Stomach smooth muscle (tissue), 2 donors: Measurements from ENCODE around the gene GALNT9.

Experiments used
- H3K27ac ChIP-seq: one replicate; pipeline ENCODE4 v1.7.0; 2013; ENCODE audit warnings: mild to moderate bottlenecking, low read length, inconsistent platforms
- H3K27me3 ChIP-seq, 2 donors: one replicate each; pipeline ENCODE4 v1.7.0; 2013; ENCODE audit warnings: low read length in 2 of 2; ENCODE audit not compliant: insufficient read depth in 2 of 2, control insufficient read depth in 1 of 2
- H3K36me3 ChIP-seq, 2 donors: one replicate each; pipeline ENCODE4 v1.7.0; 2013; ENCODE audit warnings: low read length in 2 of 2; ENCODE audit not compliant: control insufficient read depth in 2 of 2, insufficient read depth in 2 of 2
- H3K4me1 ChIP-seq: one replicate; pipeline ENCODE4 v1.7.0; 2013; ENCODE audit warnings: low read length; ENCODE audit not compliant: control insufficient read depth, insufficient read depth
- H3K4me3 ChIP-seq, 2 donors: one replicate each; pipeline ENCODE4 v1.7.0; 2013; ENCODE audit warnings: low read length in 2 of 2
- H3K9ac ChIP-seq, 2 donors: one replicate each; pipeline ENCODE4 v1.7.0; 2013; ENCODE audit warnings: low read length in 2 of 2, mild to moderate bottlenecking in 1 of 2
- H3K9me3 ChIP-seq, 2 donors: one replicate each; pipeline ENCODE4 v1.7.0; 2013; ENCODE audit warnings: low read length in 2 of 2; ENCODE audit not compliant: control insufficient read depth in 2 of 2
- donor health status: healthy.
- donor health status: Pancreatic carcinoma.

Gene GALNT9

DNA sequence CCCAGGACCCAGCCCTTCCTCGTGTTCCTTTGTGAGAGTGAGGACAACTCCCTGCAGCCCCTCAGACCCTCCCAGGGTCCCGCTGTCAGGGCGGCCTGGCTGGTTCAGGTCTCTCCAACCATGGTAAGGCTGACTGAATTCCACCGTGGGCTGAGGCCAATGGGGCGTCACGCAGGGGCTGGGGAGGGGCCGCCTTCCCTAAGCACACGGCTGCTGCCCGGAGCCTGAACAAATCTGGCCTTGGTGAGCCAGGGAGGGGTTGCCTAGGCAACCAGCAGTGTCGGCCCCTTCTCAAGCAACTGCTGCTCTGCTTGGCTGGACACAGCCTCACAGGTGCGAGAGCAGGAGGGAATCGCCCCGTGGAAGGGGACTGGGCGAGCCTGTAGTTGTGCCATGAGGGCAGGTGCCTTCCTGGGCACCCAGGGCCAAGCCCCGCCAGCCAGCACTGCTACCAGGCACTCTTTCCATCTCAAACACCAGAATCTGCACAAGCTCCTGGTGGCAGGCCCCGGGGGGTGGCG is 37.0 kb upstream of the GALNT9 start:
- Histone ChIP-seq H3K27ac (no peak overlapping the region), H3K4me1 (no peaks in the 10 kb centered on the region), H3K9me3 (peaks cover 0 to 5% of the 10 kb centered on the region in 2 donors), H3K36me3 (no peaks in the 10 kb centered on the region), H3K9ac (no peak overlapping the region), H3K27me3 (peaks cover 5 to 17% of the 10 kb centered on the region in 2 donors), H3K4me3 (no peak overlapping the region)

DNA sequence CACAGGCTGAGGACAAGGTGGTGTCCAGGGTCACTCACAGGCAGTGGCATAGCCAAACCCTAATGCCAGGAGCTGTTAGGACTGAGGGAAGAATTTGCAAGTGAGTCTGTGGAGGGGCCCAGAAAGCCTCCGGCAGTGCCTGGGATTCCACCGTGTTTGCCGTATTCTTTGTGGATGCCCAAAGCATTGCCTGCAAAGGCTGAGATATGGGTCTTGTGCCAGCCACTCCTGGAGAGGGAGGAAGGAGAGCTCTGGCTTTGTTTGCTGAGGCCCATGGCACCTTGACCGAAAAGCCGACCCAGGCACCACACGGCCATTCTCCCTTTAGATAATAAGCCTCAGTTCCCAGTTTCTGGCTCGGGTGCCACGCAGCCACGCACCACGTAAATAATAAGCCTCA is 35.8 kb upstream of the GALNT9 start:
- no peak overlapping the region for H3K27ac ChIP-seq
- no peaks in the 10 kb centered on the region for H3K36me3 ChIP-seq
- peaks cover 2 to 12% of the 10 kb centered on the region in 2 donors for H3K27me3 ChIP-seq
- peaks cover 0 to 5% of the 10 kb centered on the region in 2 donors for H3K9me3 ChIP-seq
- no peaks in the 10 kb centered on the region for H3K4me1 ChIP-seq
- no peak overlapping the region for H3K4me3 ChIP-seq
- H3K9ac ChIP-seq, result no peak overlapping the region

- no peak overlapping the region for H3K4me3 ChIP-seq
- H3K27ac ChIP-seq, result no peak overlapping the region
- no peaks in the 10 kb centered on the region for H3K36me3 ChIP-seq
- peaks cover 2 to 8% of the 10 kb centered on the region in 2 donors for H3K27me3 ChIP-seq
- no peaks in the 10 kb centered on the region for H3K4me1 ChIP-seq
- peaks cover 0 to 5% of the 10 kb centered on the region in 2 donors for H3K9me3 ChIP-seq
- no peak overlapping the region for H3K9ac ChIP-seq
Measured at GRCh38 chr12:132364348-132364902, 35.0 kb upstream of the GALNT9 start.

DNA sequence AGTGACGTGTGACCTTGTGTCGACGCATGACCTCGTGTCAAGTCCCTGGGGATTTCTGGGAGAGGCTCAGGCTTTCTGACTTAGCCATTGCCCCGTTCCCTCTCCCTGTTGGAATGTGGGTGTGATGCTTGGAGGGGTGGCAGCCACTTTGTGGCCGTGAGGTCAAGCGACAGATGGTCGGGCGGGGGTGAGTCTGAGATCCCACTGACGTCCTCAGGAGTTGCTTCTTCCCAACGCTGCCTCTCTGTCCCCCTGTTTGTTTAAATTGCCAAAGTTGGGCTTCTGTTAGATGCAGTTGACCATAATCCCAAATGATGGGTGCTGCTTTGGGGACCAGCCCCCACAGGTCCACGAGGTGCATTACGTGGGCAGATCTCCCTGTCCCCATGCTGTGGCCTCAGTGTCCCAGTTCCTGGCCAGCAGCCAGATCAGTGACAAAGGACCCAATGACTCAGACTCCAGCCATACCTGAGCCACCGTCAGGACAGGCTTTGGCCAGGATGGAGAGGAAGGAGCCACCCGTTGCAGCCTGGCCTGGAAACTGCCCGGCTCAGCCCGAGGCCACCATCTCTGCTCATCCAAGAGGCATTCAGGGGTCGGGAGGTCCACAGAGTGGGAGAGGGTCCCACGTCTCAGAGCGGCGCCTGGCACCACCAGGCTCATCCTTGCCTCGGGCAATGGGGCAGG is 34.4 kb upstream of the GALNT9 start:
- H3K4me3 ChIP-seq, result no peak overlapping the region
- peaks cover 0 to 5% of the 10 kb centered on the region in 2 donors for H3K9me3 ChIP-seq

DNA sequence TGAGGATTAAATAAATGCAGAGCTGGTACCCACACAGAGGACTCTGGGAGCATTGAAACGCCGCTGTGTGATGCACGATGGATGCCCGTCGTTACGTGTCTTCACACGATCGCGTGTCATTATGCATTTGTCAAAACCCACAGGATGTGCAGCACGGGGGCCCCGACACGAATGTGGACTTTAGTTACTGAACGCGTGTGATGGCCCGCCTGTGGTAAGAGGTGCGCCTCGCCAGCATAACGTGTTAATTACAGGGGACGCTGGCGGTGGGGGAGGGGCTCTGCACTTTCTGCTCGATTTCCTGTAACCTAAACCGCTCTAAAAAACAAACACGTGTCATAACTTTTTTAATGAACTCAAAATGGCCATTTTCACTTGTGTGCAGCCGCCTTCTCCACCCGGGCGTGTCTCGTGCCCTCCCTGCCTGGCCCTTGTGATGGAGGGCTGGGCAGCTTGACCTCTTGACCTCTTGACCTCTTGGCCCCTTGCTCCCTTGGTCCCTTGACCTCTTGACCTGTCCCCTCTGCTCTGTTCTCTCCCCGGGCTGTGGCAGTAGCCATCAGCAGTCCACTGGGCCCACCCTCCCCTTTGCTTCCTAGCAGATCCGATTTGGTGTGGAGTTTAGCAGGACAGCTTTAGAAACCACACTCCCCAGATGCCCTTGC is 33.7 kb upstream of the GALNT9 start:
- H3K9me3 ChIP-seq, result peaks cover 0 to 5% of the 10 kb centered on the region in 2 donors
- no peak overlapping the region for H3K27ac ChIP-seq
- H3K4me1 ChIP-seq, result no peaks in the 10 kb centered on the region
- H3K36me3 ChIP-seq, result no peaks in the 10 kb centered on the region
- no peak overlapping the region for H3K4me3 ChIP-seq
- H3K9ac ChIP-seq, result no peak overlapping the region
- H3K27me3 ChIP-seq, result peaks cover 0 to 8% of the 10 kb centered on the region in 2 donors

More for the DNA sequence above, 34.4 kb upstream of the GALNT9 start:
- Histone ChIP-seq H3K36me3 (no peaks in the 10 kb centered on the region), H3K9ac (no peak overlapping the region), H3K4me1 (no peaks in the 10 kb centered on the region), H3K27me3 (peaks cover 2 to 8% of the 10 kb centered on the region in 2 donors), H3K27ac (no peak overlapping the region)

- Histone ChIP-seq H3K4me3 (no peak overlapping the region), H3K27me3 (peaks cover 0 to 12% of the 10 kb centered on the region in 2 donors), H3K9me3 (peaks cover 0 to 5% of the 10 kb centered on the region in 2 donors), H3K4me1 (no peaks in the 10 kb centered on the region), H3K27ac (no peak overlapping the region), H3K9ac (no peak overlapping the region), H3K36me3 (no peaks in the 10 kb centered on the region)
Measured at GRCh38 chr12:132360906-132361777, 31.8 kb upstream of the GALNT9 start.

DNA sequence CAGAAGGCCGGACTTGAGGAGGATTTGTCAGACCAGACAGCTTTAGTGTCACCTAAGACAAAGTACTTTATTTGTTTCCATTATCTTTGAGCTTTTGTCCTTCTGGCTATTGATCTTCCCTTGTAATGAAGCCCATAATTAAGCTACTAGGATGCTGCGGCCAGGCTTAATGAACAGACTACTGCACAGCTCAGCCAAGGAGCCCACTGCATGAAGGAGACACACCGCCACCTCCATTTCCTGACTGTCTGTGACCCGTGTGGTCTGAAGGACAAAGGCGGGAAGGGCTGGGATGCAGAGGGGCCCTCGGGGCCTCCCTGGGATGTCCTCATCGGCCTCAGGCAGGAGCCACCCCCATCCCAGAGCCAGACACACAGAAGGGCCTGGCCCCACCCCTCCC is 31.0 kb upstream of the GALNT9 start:
- no peaks in the 10 kb centered on the region for H3K4me1 ChIP-seq
- H3K9me3 ChIP-seq, result peaks cover 0 to 5% of the 10 kb centered on the region in 2 donors
- H3K4me3 ChIP-seq, result no peak overlapping the region
- H3K9ac ChIP-seq, result no peak overlapping the region
- no peaks in the 10 kb centered on the region for H3K36me3 ChIP-seq
- H3K27me3 ChIP-seq, result peaks cover 0 to 12% of the 10 kb centered on the region in 2 donors
- no peak overlapping the region for H3K27ac ChIP-seq

DNA sequence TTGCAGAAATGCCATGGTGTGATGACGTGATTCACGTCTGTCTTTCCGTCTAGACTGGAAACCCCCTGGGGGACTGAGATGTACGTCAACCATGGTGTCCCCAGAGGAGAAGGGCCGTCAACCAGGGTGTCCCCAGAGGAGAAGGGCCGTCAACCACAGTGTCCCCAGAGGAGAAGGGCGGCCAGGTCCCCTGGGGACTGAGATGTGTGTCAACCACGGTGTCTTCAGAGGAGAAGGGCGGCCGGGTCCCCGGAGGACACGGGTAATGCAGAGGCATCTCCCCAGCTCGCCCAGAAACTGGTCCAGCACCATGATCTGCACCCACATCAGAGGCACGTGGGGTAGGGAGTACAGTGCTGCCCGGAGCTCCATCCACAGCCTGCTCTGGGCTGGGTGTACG is 30.6 kb upstream of the GALNT9 start:
- H3K27ac ChIP-seq, result no peak overlapping the region
- no peak overlapping the region for H3K9ac ChIP-seq
- no peaks in the 10 kb centered on the region for H3K4me1 ChIP-seq
- no peak overlapping the region for H3K4me3 ChIP-seq
- peaks cover 0 to 12% of the 10 kb centered on the region in 2 donors for H3K27me3 ChIP-seq
- peaks cover 0 to 5% of the 10 kb centered on the region in 2 donors for H3K9me3 ChIP-seq
- no peaks in the 10 kb centered on the region for H3K36me3 ChIP-seq

- Histone ChIP-seq H3K4me3 (no peak overlapping the region), H3K27ac (no peak overlapping the region), H3K9ac (no peak overlapping the region), H3K27me3 (peaks cover 4 to 12% of the 10 kb centered on the region in 2 donors), H3K9me3 (peaks cover 0 to 5% of the 10 kb centered on the region in 2 donors), H3K36me3 (no peaks in the 10 kb centered on the region), H3K4me1 (no peaks in the 10 kb centered on the region)
Measured at GRCh38 chr12:132359551-132359950, 30.2 kb upstream of the GALNT9 start.
